H1 (cell line): ENCODE measurements around the gene KRT84. TPM values are rescaled to one million over a fixed set of nuclear protein-coding genes. Genes with fewer than 3 reads are reported as not detected.

ENCODE experiments used
- CTCF ChIA-PET: fragments of 300-600 bp; sonication (Branson Sonifier 250); formaldehyde crosslinking; loops from one replicate; lab custom pipeline; 2021; ENCODE audit not compliant: partially characterized antibody; lab: Charles Lee
- POLR2A ChIA-PET: fragments of 300-600 bp; sonication (Branson Sonifier 250); formaldehyde crosslinking; loops from one replicate; lab custom pipeline; 2021; ENCODE audit warnings: inconsistent platforms; ENCODE audit not compliant: partially characterized antibody; lab: Charles Lee
- DNase-seq, 2 experiments: peaks; one replicate each; pipeline versions ENCODE4 v3.0.0 to v3.0.0-alpha.2; 2010 to 2022; ENCODE audit warnings: low spot score in 2 of 2, low read depth in 1 of 2, mixed read lengths in 1 of 2
- FAIRE-seq: peaks from 2 replicates; lab custom pipeline; 2011; peaks lifted over from hg19 to GRCh38; lab: Jason Lieb, UNC
- H2AFZ ChIP-seq: 2 replicates; pipeline ENCODE4 v1.8.1; 2012; ENCODE audit warnings: low read length, inconsistent platforms
- H2AK5ac ChIP-seq: 2 replicates; pipeline ENCODE4 v1.6.1; 2013; ENCODE audit warnings: low read depth, low read length
- H2BK120ac ChIP-seq: replicated peaks from 2 replicates; pipeline ENCODE3; 2013; ENCODE audit warnings: low read depth, low read length, inconsistent platforms
- H2BK12ac ChIP-seq: 2 replicates; pipeline ENCODE4 v1.6.1; 2013; ENCODE audit warnings: low read depth, low read length
- H2BK15ac ChIP-seq: 2 replicates; pipeline ENCODE4 v1.6.1; 2013; ENCODE audit warnings: low read length
- H2BK20ac ChIP-seq: 2 replicates; pipeline ENCODE4 v1.6.1; 2013; ENCODE audit warnings: low read length
- H2BK5ac ChIP-seq: 2 replicates; pipeline ENCODE4 v1.6.1; 2013; ENCODE audit warnings: low read depth, low read length
- H3K14ac ChIP-seq: 2 replicates; pipeline ENCODE4 v1.6.1; 2013; ENCODE audit warnings: inconsistent platforms; ENCODE audit not compliant: insufficient read length
- H3K18ac ChIP-seq: 2 replicates; pipeline ENCODE4 v1.6.1; 2013; ENCODE audit warnings: low read length; ENCODE audit errors: extremely low read depth
- H3K23ac ChIP-seq: 2 replicates; pipeline ENCODE4 v1.6.1; 2013; ENCODE audit warnings: inconsistent platforms; ENCODE audit not compliant: insufficient read length
- H3K23me2 ChIP-seq: 2 replicates; pipeline ENCODE4 v1.6.1; 2013; ENCODE audit warnings: low read depth, low read length
- H3K27ac ChIP-seq: 2 replicates; pipeline ENCODE4 v1.6.1; 2011; ENCODE audit warnings: low read depth, low read length, inconsistent platforms
- H3K27me3 ChIP-seq, 4 experiments: replicated peaks in 1 of 4; 1 replicate in 1 of 4; 2 replicates in 3 of 4; pipeline versions ENCODE4 v1.6.1 to v1.8.1; 2011 to 2013; ENCODE audit warnings: low read length in 3 of 4, mild to moderate bottlenecking in 3 of 4, inconsistent platforms in 2 of 4, mixed read lengths in 2 of 4, moderate library complexity in 1 of 4; ENCODE audit not compliant: control insufficient read depth in 3 of 4, insufficient read depth in 3 of 4; ENCODE audit errors: extremely low read depth in 1 of 4
- H3K36me3 ChIP-seq, 4 experiments: 2 replicates each; pipeline versions ENCODE4 v1.6.1 to v1.8.1; 2011 to 2013; ENCODE audit warnings: mild to moderate bottlenecking in 4 of 4, low read length in 3 of 4, moderate library complexity in 2 of 4, control low read depth in 1 of 4, inconsistent platforms in 1 of 4; ENCODE audit not compliant: insufficient read depth in 4 of 4, control insufficient read depth in 2 of 4
- H3K4ac ChIP-seq: replicated peaks from 2 replicates; pipeline ENCODE3; 2013; ENCODE audit warnings: low read length, low read depth, mixed read lengths, inconsistent platforms; ENCODE audit not compliant: insufficient read length
- H3K4me1 ChIP-seq, 4 experiments: replicated peaks in 1 of 4; 1 replicate in 1 of 4; 2 replicates in 3 of 4; pipeline versions ENCODE4 v1.6.1 to v1.8.1; 2011 to 2013; ENCODE audit warnings: low read length in 3 of 4, inconsistent platforms in 2 of 4, mixed read lengths in 1 of 4; ENCODE audit not compliant: insufficient read depth in 4 of 4, control insufficient read depth in 3 of 4
- H3K4me2 ChIP-seq, 2 experiments: 2 replicates each; pipeline versions ENCODE4 v1.6.1 to v1.8.1; 2011 to 2013; ENCODE audit warnings: low read depth in 2 of 2, low read length in 2 of 2, control low read depth in 1 of 2, inconsistent platforms in 1 of 2, mild to moderate bottlenecking in 1 of 2; ENCODE audit not compliant: insufficient read depth in 1 of 2
- H3K4me3 ChIP-seq, 4 experiments: fragments of 200-600, 300-600 bp in 1 of 4; sonication (generic), shearing (Covaris generic), sonication (Bioruptor Twin) in 1 of 4; 2 replicates each; pipeline versions ENCODE4 v1.5.1 to v1.8.1; 2011 to 2016; ENCODE audit warnings: low read length in 4 of 4, low read depth in 3 of 4, control low read depth in 2 of 4, inconsistent platforms in 2 of 4, mild to moderate bottlenecking in 2 of 4, mixed read lengths in 1 of 4, moderate library complexity in 1 of 4; ENCODE audit not compliant: insufficient read depth in 2 of 4; ENCODE audit errors: extremely low read depth in 1 of 4
- H3K56ac ChIP-seq: replicated peaks from 2 replicates; pipeline ENCODE3; 2013; ENCODE audit warnings: low read depth, mild to moderate bottlenecking, mixed read lengths, low read length, inconsistent platforms; ENCODE audit not compliant: insufficient read length
- H3K79me1 ChIP-seq: 2 replicates; pipeline ENCODE4 v1.6.1; 2013; ENCODE audit warnings: low read depth, low read length, control low read depth
- H3K79me2 ChIP-seq, 2 experiments: 2 replicates each; pipeline versions ENCODE4 v1.6.1 to v1.8.1; 2012 to 2013; ENCODE audit warnings: low read length in 2 of 2, mild to moderate bottlenecking in 2 of 2, inconsistent platforms in 1 of 2; ENCODE audit not compliant: insufficient read depth in 2 of 2, control insufficient read depth in 1 of 2
- H3K9ac ChIP-seq, 4 experiments: replicated peaks in 1 of 4; 1 replicate in 1 of 4; 2 replicates in 3 of 4; pipeline versions ENCODE4 v1.6.1 to v1.8.1; 2011 to 2013; ENCODE audit warnings: low read depth in 3 of 4, low read length in 3 of 4, control low read depth in 2 of 4, mild to moderate bottlenecking in 2 of 4, moderate library complexity in 2 of 4, inconsistent platforms in 1 of 4; ENCODE audit errors: extremely low read depth in 1 of 4
- H3K9me3 ChIP-seq, 2 experiments: 2 replicates each; pipeline versions ENCODE4 v1.6.1 to v1.8.1; 2012 to 2013; ENCODE audit warnings: mild to moderate bottlenecking in 2 of 2, moderate library complexity in 2 of 2, control low read depth in 1 of 2, inconsistent platforms in 1 of 2, low read depth in 1 of 2, low read length in 1 of 2, mixed read lengths in 1 of 2; ENCODE audit not compliant: insufficient read depth in 2 of 2
- H4K20me1 ChIP-seq, 2 experiments: replicated peaks in 1 of 2; 2 replicates each; pipeline versions ENCODE3 to v1.8.1; 2011 to 2013; ENCODE audit warnings: inconsistent platforms in 2 of 2, low read length in 2 of 2, mild to moderate bottlenecking in 1 of 2; ENCODE audit not compliant: insufficient read depth in 2 of 2, control insufficient read depth in 1 of 2
- H4K5ac ChIP-seq: 2 replicates; pipeline ENCODE4 v1.6.1; 2013; ENCODE audit warnings: low read length, low read depth, mixed read lengths, inconsistent platforms; ENCODE audit not compliant: insufficient read length
- H4K8ac ChIP-seq: 2 replicates; pipeline ENCODE4 v1.8.0; 2013; ENCODE audit warnings: mild to moderate bottlenecking, moderate library complexity, low read length, inconsistent platforms; ENCODE audit not compliant: insufficient read depth; ENCODE audit errors: extremely low read depth
- H4K91ac ChIP-seq: replicated peaks from 2 replicates; pipeline ENCODE3; 2013; ENCODE audit warnings: low read length, mixed read lengths, inconsistent platforms; ENCODE audit not compliant: insufficient read length
- ATF2 ChIP-seq: IDR thresholded peaks from 2 replicates; pipeline ENCODE4 v1.6.1; 2012; ENCODE audit warnings: low read length, inconsistent platforms
- CTBP2 ChIP-seq: IDR thresholded peaks from 2 replicates; pipeline ENCODE4 v1.7.0; 2011; ENCODE audit warnings: borderline replicate concordance, mild to moderate bottlenecking, moderate library complexity, mixed read lengths, low read length; ENCODE audit not compliant: insufficient read depth, insufficient read length
- HDAC2 ChIP-seq, 2 experiments: fragments of 300-600 bp in 1 of 2; sonication (generic) in 1 of 2; IDR thresholded peaks; 2 replicates each; pipeline ENCODE4 v1.6.1; 2011 to 2012; ENCODE audit warnings: low read depth in 2 of 2, low read length in 2 of 2, mild to moderate bottlenecking in 2 of 2, moderate library complexity in 2 of 2, borderline replicate concordance in 1 of 2, inconsistent platforms in 1 of 2
- JUN ChIP-seq: IDR thresholded peaks from 2 replicates; pipeline ENCODE4 v1.6.1; 2011; ENCODE audit warnings: low read depth, mild to moderate bottlenecking, improper control_type of control experiment, low read length
- MAFK ChIP-seq: IDR thresholded peaks from 2 replicates; pipeline ENCODE4 v1.6.1; 2012; ENCODE audit warnings: low read depth, mild to moderate bottlenecking, improper control_type of control experiment, low read length
- NANOG ChIP-seq: IDR thresholded peaks from 2 replicates; pipeline ENCODE4 v1.6.1; 2011; ENCODE audit warnings: low read length, low read depth, mild to moderate bottlenecking, inconsistent platforms; ENCODE audit not compliant: insufficient read depth, poor library complexity, severe bottlenecking
- POU5F1 ChIP-seq: IDR thresholded peaks from 2 replicates; pipeline ENCODE4 v1.6.1; 2011; ENCODE audit warnings: low read depth, mild to moderate bottlenecking, low read length, moderate library complexity
- SIN3A ChIP-seq, 2 experiments: IDR thresholded peaks in 1 of 2; conservative IDR thresholded peaks in 1 of 2; 2 replicates each; pipeline ENCODE4 v1.6.1; 2011 to 2012; ENCODE audit warnings: low read length in 2 of 2, improper control_type of control experiment in 1 of 2, low read depth in 1 of 2, mild to moderate bottlenecking in 1 of 2
- WGBS, 2 experiments: shearing (Covaris generic) in 1 of 2; methylation state at CpG; one replicate each; pipeline versions ENCODE4 v1.1.6 to v1.1.7; 2013 to 2015; ENCODE audit warnings: low lambda C conversion rate in 2 of 2, mixed read lengths in 2 of 2, inconsistent platforms in 1 of 2, low coverage in 1 of 2, missing lambda C conversion rate in 1 of 2; ENCODE audit not compliant: insufficient replicate concordance in 2 of 2, insufficient coverage in 1 of 2, insufficient read length in 1 of 2; ENCODE audit errors: extremely low coverage in 1 of 2, missing lambda C conversion rate in 1 of 2; 5-methylcytosine and 5-hydroxymethylcytosine counted together
- polyA plus RNA-seq, 7 experiments: library from polyadenylated mRNA; depleted of rRNA in 3 of 7; stranded (reverse) in 5 of 7; unstranded in 2 of 7; fragments of >200 nt in 5 of 7; fragments of 200-250 nt in 2 of 7; gene quantifications; 1 replicate in 5 of 7; 2 replicates in 1 of 7; 4 replicates in 1 of 7; pipeline versions ENCODE4 v1.2.1 to v1.2.3, GENCODE V29; 2011 to 2013; ENCODE audit warnings: missing spikeins in 2 of 7, mixed read lengths in 2 of 7
- total RNA-seq: library from RNA; stranded (reverse); fragmentation: NEBNext Ultra II Directional; extraction: Animal tissue kit (Norgen Biotek cat#: 25700); gene quantifications from 2 replicates; pipeline ENCODE4 v1.2.1, GENCODE V29; 2021

KRT84 gene
- total and polyA plus RNA-seq, 2 of the 8 experiments (the other 6 are each of a cell fraction or from before 2014, with no cell fraction given) = not detected

GRCh38 chr12:52392465-52393007 is 7.1 kb upstream of the KRT84 start:
- Histone ChIP-seq H2AFZ (no peak overlapping the region), H3K79me2 (no peaks in the 10 kb centered on the region), H3K18ac (no peak overlapping the region), H3K36me3 (no peaks in the 10 kb centered on the region), H2BK15ac (no peak overlapping the region), H2BK20ac (no peak overlapping the region), H2AK5ac (no peak overlapping the region), H3K23me2 (no peaks in the 10 kb centered on the region), H3K27ac (no peak overlapping the region), H4K20me1 (no peaks in the 10 kb centered on the region), H3K4me1 (peaks cover 0 to 7% (median 1%) of the 10 kb centered on the region in 4 experiments; a peak in 2 of 7 replicates), H3K9ac (no peak overlapping the region), H3K4me2 (no peak overlapping the region), H3K14ac (no peak overlapping the region), H3K9me3 (no peaks in the 10 kb centered on the region), H4K8ac (no peak overlapping the region), H3K27me3 (peaks cover 0 to 4% (median 0%) of the 10 kb centered on the region in 4 experiments; a peak in 1 of 7 replicates), H3K23ac (no peak overlapping the region), H2BK120ac (no peak overlapping the region), H4K91ac (no peak overlapping the region), H4K5ac (no peak overlapping the region), H2BK5ac (no peak overlapping the region), H3K4me3 (no peak overlapping the region), H3K56ac (no peak overlapping the region), H3K79me1 (no peaks in the 10 kb centered on the region; the same call in 1 of the 2 replicates), H3K4ac (no peak overlapping the region), H2BK12ac (no peak overlapping the region)
- no peak for DNase-seq
- TF ChIP-seq SIN3A (conservative IDR thresholded peaks at IDR 0.05 in 1 of 2, IDR thresholded peaks at IDR 0.05 in 1 of 2; ENCODE audit: low read depth in 1 of 2, low read length in 2 of 2) (no peak), HDAC2 (IDR thresholded peaks at IDR 0.05; ENCODE audit: borderline replicate concordance in 1 of 2, low read depth in 2 of 2, low read length in 2 of 2) (no peak), MAFK (no peak), NANOG (no peak), ATF2 (no peak), CTBP2 (no peak), JUN (no peak), POU5F1 (no peak)
- FAIRE-seq = no peak
- 88% methylated on average over 7 of the region's 7 CpGs; no CpG with 5 or more reads in 1 of the 2 experiments for WGBS, 2 experiments
- POLR2A ChIA-PET = interaction anchor here (0.6 kb wide), 1 partner anchor 481 kb away, joined by 3 read pairs; no protein-coding TSS in a partner anchor
- CTCF ChIA-PET = interaction anchor here (0.6 to 11.3 kb wide), 27 partner anchors 9 to 487 kb away, joined by 3 to 112 read pairs (median 4); partner anchors contain the start of gene KRT5
